Measurements from ENCODE around the gene PI16. TPM values are rescaled to one million over a fixed set of nuclear protein-coding genes. Genes with fewer than 3 reads are reported as not detected.

PI16 gene
- total and polyA plus RNA-seq, 8 donors = 0.15 to 2.5 (median 0.70) TPM

DNA sequence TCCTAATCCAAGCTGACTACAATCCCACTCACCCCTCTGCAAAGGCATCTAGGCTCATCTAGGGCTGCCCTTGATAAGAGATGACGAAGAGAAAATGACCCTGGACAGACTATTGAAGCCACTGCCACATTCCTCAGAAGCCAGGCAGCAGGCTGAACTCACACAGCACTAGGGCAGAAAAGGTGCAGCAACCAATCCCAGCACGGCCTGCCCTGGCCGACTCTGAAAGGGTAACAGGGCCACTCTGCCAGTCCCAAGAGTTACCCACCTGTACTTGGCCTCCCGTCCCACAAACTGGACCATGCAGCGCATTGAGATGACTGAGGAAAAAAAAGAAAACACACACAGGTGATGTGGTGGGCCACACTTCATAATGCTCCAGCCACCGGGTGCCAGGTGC, 22.4 kb downstream of the PI16 start:
- no peaks in the 10 kb centered on the region for H3K27me3 ChIP-seq
- ATAC-seq (no peak), DNase-seq (no peak)
- intact Hi-C loops (cut with DNase I) = no loop called here
- no peak overlapping the region for H3K4me3 ChIP-seq
- peaks cover 0 to 99% of the 10 kb centered on the region in 2 donors for H3K36me3 ChIP-seq
- peaks cover 0 to 32% of the 10 kb centered on the region in 2 donors for H3K4me1 ChIP-seq
- TF ChIP-seq, protein P1, sequence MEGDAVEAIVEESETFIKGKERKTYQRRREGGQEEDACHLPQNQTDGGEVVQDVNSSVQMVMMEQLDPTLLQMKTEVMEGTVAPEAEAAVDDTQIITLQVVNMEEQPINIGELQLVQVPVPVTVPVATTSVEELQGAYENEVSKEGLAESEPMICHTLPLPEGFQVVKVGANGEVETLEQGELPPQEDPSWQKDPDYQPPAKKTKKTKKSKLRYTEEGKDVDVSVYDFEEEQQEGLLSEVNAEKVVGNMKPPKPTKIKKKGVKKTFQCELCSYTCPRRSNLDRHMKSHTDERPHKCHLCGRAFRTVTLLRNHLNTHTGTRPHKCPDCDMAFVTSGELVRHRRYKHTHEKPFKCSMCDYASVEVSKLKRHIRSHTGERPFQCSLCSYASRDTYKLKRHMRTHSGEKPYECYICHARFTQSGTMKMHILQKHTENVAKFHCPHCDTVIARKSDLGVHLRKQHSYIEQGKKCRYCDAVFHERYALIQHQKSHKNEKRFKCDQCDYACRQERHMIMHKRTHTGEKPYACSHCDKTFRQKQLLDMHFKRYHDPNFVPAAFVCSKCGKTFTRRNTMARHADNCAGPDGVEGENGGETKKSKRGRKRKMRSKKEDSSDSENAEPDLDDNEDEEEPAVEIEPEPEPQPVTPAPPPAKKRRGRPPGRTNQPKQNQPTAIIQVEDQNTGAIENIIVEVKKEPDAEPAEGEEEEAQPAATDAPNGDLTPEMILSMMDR (IDR thresholded peaks at IDR 0.05) = no peak
- no peaks in the 10 kb centered on the region for H3K9me3 ChIP-seq
- no peak overlapping the region for H3K27ac ChIP-seq

DNA sequence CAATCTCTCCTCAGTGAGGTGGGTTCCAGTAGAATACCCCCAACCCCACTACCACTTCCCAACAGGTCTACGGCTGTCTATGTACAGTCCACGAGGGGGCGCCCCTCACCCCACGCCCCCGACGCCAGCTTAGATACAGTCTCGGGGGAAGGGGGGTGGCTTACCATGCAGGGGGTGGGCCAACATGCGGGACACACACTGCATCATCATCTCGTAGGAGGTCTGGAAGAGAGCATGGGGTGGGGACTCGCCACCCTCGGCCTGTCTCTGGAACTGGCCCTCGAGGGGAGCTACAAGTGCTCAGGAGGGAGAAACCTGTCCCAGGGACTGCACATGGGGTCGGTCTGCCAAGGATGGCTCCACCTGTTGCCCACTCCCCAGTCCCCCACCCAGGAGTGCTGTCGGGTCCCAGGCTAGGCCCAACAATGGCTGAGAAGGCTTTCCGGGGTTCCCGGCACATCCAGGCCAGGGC, 23.0 kb downstream of the PI16 start:
- TF ChIP-seq, protein P1 (IDR thresholded peaks at IDR 0.05) = no peak
- H3K36me3 ChIP-seq = peaks cover 0 to 93% of the 10 kb centered on the region in 2 donors
- intact Hi-C loops (cut with DNase I) = no loop called here
- no peaks in the 10 kb centered on the region for H3K9me3 ChIP-seq
- H3K27ac ChIP-seq = no peak overlapping the region
- ATAC-seq = no peak
- no peak for DNase-seq
- no peaks in the 10 kb centered on the region for H3K27me3 ChIP-seq
- H3K4me1 ChIP-seq = peaks cover 0 to 38% of the 10 kb centered on the region in 2 donors
- no peak overlapping the region for H3K4me3 ChIP-seq

DNA sequence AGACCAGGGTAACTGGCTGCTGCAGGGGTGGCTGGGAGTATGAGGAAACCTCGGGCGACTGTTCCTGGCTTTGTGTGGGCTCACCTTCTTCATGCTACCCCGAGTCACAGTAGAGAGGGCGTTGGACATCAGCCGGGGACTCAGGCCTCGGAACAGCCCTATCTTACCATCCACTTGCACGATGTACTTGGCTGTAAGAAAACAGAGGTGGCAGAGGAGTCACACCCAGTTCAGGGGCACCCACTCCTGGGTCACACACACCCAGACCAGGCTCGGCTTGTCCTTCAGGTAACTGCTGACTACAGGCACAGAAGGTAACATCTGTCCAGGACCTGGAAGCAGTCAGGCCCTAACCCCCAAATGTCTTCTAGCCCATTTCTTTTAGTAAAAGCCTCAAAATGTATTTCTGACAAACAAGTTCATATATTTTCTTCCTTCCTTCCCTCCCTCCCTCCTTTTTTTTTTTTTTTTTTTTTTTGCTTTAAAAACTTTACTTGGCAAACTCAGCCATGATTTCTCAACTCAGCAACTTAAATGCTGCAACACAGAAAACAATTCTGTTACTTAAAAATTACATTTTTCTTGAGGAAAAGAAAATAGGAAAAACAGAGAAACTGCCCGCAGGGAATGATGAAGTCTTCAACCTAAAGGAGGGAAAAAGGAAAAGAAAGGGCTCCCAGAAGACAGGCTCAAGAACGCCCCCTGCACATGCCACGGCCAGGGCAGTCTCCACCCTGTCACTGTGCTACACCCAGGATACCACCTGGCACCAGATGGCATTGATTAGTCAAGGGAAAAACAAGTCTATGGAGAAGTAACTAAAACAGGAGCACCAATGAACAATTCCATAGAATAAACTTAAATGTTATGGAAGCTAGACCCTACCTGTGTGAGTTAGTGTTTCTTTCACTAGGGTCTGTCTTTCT, 24.1 kb downstream of the PI16 start:
- DNase-seq = no peak
- H3K4me3 ChIP-seq = no peak overlapping the region
- H3K4me1 ChIP-seq = peaks cover 2 to 49% of the 10 kb centered on the region in 2 donors
- H3K9me3 ChIP-seq = no peaks in the 10 kb centered on the region
- H3K27me3 ChIP-seq = no peaks in the 10 kb centered on the region
- peak; percentile 23 for ATAC-seq
- H3K36me3 ChIP-seq = peaks cover 0 to 81% of the 10 kb centered on the region in 2 donors
- TF ChIP-seq, protein P1 (IDR thresholded peaks at IDR 0.05) = no peak
- H3K27ac ChIP-seq = no peak overlapping the region
- intact Hi-C loops (cut with DNase I) = no loop called here

DNA sequence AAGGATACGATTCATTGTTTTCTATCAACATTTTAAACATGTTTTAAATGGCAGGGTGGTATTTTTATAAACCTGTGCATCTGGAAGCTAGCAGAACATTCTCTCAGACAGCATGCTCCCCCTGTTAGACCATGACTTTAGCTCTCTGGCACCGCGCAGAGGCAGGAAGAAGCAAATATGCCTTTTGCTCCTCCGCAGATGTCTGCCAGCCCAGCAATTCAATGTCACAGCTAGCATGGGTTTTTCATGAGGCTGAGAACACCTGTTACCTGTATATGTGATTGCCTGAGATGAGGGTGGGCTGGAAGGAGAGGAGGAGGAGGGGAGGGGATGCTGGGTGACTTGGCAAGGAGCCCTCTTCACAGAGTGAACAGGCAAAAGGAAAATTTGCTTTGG, 24.8 kb downstream of the PI16 start:
- ATAC-seq (peak; percentile 78), DNase-seq (peak in 2 of 4 donors; percentile 39 to 66)
- Histone ChIP-seq H3K9me3 (no peaks in the 10 kb centered on the region), H3K4me3 (no peak overlapping the region), H3K27ac (no peak overlapping the region), H3K4me1 (peaks cover 9 to 56% of the 10 kb centered on the region in 2 donors), H3K36me3 (peaks cover 0 to 74% of the 10 kb centered on the region in 2 donors), H3K27me3 (no peaks in the 10 kb centered on the region)
- TF ChIP-seq, protein P1 (IDR thresholded peaks at IDR 0.05) = peak in 1 of 2 donors; percentile 38
- intact Hi-C loops (cut with DNase I) = no loop called here

DNA sequence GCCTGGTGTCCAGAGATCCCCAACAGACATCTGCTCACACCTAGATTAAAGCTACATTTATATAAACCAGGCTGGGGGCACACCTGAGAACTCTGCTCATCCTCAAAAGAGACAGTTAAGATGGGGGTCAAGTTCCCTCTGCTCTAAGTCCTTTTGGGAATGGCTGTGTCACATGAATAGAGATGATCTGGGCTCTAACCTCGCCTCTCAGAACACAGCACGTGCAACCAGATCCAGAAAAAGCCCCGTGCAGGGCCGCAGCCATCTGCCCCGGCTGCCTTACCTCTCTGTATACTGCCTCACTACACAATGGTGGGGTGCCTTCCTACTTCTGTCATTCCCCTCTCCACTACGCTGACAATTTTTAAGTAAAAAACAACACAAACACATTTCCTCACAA, 25.6 kb downstream of the PI16 start:
- TF ChIP-seq, protein P1 (IDR thresholded peaks at IDR 0.05) = no peak
- Histone ChIP-seq H3K36me3 (peaks cover 0 to 67% of the 10 kb centered on the region in 2 donors), H3K4me3 (no peak overlapping the region), H3K27ac (no peak overlapping the region), H3K9me3 (no peaks in the 10 kb centered on the region), H3K4me1 (peaks cover 12 to 61% of the 10 kb centered on the region in 2 donors), H3K27me3 (no peaks in the 10 kb centered on the region)
- DNase-seq = no peak
- intact Hi-C loops (cut with DNase I) = loop anchor here in 1 of 2 donors (10.0 kb wide), 1 partner anchor 95 kb away; the partner anchor contains the start of gene C6orf89
- no peak for ATAC-seq

All from left lung (tissue), 10 donors.